ENCODE results near the gene PALLD.

GRCh38 chr4:168674077-168674747 is 177.4 kb downstream of the PALLD start:
- no peak for TF ChIP-seq CTCF (IDR thresholded peaks at IDR 0.05; ENCODE audit: borderline replicate concordance, extremely low read depth, low read length, poor library complexity, severe bottlenecking)
- no peak for TF ChIP-seq EZH2 (IDR thresholded peaks at IDR 0.05; ENCODE audit: borderline replicate concordance, low read depth, low read length, severe bottlenecking)
